ACC112 (cell line): ENCODE measurements around the gene BRSK2.

Experiments
- H2AFZ ChIP-seq: fragments of 200-600 bp; sonication (generic); one replicate; pipeline ENCODE4 v1.6.0; 2017; ENCODE audit warnings: antibody characterized with exemption, low read length; ENCODE audit not compliant: unreplicated experiment
- H3K27ac ChIP-seq: fragments of 200-600 bp; sonication (generic); 2 replicates; pipeline ENCODE4 v1.5.1; 2014; ENCODE audit warnings: low read depth, mild to moderate bottlenecking, antibody characterized with exemption, low read length, moderate library complexity
- H3K27me3 ChIP-seq: fragments of 200-600 bp; sonication (generic); 2 replicates; pipeline ENCODE4 v1.6.1; 2014; ENCODE audit warnings: mild to moderate bottlenecking, antibody characterized with exemption, low read length, moderate library complexity, mixed read lengths; ENCODE audit not compliant: insufficient read depth
- H3K36me3 ChIP-seq: fragments of 200-600 bp; sonication (generic); 2 replicates; pipeline ENCODE4 v1.6.1; 2016; ENCODE audit warnings: mild to moderate bottlenecking, antibody characterized with exemption, low read length, moderate library complexity, mixed read lengths; ENCODE audit not compliant: insufficient read depth
- H3K4me1 ChIP-seq: fragments of 200-600 bp; sonication (generic); one replicate; pipeline ENCODE4 v1.6.1; 2016; ENCODE audit warnings: low read length, mixed read lengths; ENCODE audit not compliant: insufficient read depth, unreplicated experiment, control insufficient read depth
- H3K4me3 ChIP-seq: fragments of 200-600 bp; sonication (generic); 2 replicates; pipeline ENCODE4 v1.5.1; 2014; ENCODE audit warnings: mild to moderate bottlenecking, low read depth, low read length
- H3K79me2 ChIP-seq: fragments of 200-600 bp; sonication (generic); one replicate; pipeline ENCODE4 v1.6.0; 2016; ENCODE audit warnings: low read length; ENCODE audit not compliant: control insufficient read depth, unreplicated experiment, insufficient read depth

The BRSK2 gene

GRCh38 chr11:1440066-1440465 is 50.3 kb downstream of the BRSK2 start:
- no peak overlapping the region for H3K27ac ChIP-seq
- H3K79me2 ChIP-seq = no peaks in the 10 kb centered on the region
- no peaks in the 10 kb centered on the region for H3K27me3 ChIP-seq
- H2AFZ ChIP-seq = no peak overlapping the region
- no peaks in the 10 kb centered on the region for H3K36me3 ChIP-seq
- H3K4me3 ChIP-seq = no peak overlapping the region
- no peaks in the 10 kb centered on the region for H3K4me1 ChIP-seq

DNA sequence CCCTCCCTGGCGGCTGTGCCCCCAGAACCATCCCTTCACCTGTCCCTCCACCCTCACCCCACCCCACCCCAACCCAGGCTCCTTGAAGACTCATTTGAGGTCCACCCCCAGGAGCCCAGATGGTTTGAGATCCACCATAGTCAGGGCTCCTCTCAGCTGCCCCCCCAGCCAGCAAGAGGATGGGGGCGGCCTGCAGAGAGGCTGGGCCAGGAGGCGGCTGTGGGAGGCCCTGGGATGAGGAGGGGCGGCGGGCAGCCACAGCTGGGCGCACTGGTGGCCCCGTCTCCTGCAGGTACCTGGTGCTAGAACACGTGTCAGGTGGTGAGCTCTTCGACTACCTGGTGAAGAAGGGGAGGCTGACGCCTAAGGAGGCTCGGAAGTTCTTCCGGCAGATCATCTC is 50.8 kb downstream of the BRSK2 start:
- H3K4me1 ChIP-seq = no peaks in the 10 kb centered on the region
- H2AFZ ChIP-seq = no peak overlapping the region
- no peak overlapping the region for H3K4me3 ChIP-seq
- no peaks in the 10 kb centered on the region for H3K36me3 ChIP-seq
- no peak overlapping the region for H3K27ac ChIP-seq
- no peaks in the 10 kb centered on the region for H3K27me3 ChIP-seq
- H3K79me2 ChIP-seq = no peaks in the 10 kb centered on the region

GRCh38 chr11:1442163-1442562 is 52.4 kb downstream of the BRSK2 start:
- no peaks in the 10 kb centered on the region for H3K4me1 ChIP-seq

DNA sequence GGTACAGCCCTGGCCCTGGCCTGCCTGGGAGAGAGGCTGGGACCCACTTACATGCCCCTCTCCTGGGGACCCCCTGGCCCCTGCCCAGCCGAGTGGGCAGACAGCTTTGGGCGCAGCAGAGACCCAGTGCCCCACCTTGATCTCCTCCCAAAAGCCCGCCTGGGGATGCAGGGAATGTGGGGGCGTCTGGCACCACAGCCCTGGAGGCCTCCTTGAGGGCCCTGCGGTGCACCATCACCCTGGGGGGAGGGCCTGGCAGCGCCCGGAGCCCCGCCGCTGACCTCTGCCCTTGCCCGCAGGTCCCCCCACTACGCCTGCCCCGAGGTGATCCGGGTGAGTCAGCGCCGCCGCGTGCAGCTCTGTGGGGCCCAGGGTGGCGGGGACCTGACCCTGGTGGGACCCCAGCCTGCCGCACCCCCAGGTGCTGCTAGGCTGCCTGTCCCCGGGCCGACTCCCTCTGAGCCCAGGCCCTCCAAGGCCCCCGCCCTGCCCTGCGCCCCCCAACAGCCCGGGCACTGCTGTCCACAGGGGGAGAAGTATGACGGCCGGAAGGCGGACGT is 53.2 kb downstream of the BRSK2 start:
- H3K4me3 ChIP-seq = no peak overlapping the region
- H3K27me3 ChIP-seq = no peaks in the 10 kb centered on the region
- no peaks in the 10 kb centered on the region for H3K79me2 ChIP-seq
- H3K4me1 ChIP-seq = no peaks in the 10 kb centered on the region
- no peak overlapping the region for H3K27ac ChIP-seq
- H3K36me3 ChIP-seq = no peaks in the 10 kb centered on the region
- H2AFZ ChIP-seq = no peak overlapping the region

More at GRCh38 chr11:1442163-1442562, 52.4 kb downstream of the BRSK2 start:
- no peak overlapping the region for H3K27ac ChIP-seq
- no peak overlapping the region for H2AFZ ChIP-seq
- H3K4me3 ChIP-seq = no peak overlapping the region
- no peaks in the 10 kb centered on the region for H3K36me3 ChIP-seq
- no peaks in the 10 kb centered on the region for H3K27me3 ChIP-seq
- H3K79me2 ChIP-seq = no peaks in the 10 kb centered on the region

- H3K27ac ChIP-seq = no peak overlapping the region
Measured at GRCh38 chr11:1443737-1444136, 54.0 kb downstream of the BRSK2 start.

DNA sequence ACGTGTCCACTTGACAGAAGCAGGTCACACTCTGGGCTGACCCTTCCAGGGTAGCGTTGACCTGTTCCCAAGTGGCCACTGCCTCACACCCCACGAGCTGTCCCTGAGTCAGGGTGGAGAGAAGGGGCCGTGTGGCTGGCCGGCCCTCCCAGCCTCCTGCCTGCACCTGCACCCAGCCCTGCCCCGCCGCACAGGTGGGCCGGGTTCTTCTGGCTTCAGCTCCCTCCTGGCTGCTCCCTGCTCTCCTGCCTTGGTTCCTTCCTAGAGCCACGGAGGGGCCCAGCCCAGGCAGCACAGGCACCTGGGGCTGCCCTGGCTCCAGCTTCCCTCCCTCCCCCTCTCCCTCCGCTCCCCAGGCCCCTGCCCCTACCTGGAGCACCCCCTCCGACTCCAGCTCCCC is 54.6 kb downstream of the BRSK2 start:
- H3K4me1 ChIP-seq = no peaks in the 10 kb centered on the region
- H2AFZ ChIP-seq = no peak overlapping the region
- H3K4me3 ChIP-seq = no peak overlapping the region
- H3K79me2 ChIP-seq = no peaks in the 10 kb centered on the region
- H3K36me3 ChIP-seq = no peaks in the 10 kb centered on the region
- H3K27me3 ChIP-seq = no peaks in the 10 kb centered on the region
- H3K27ac ChIP-seq = no peak overlapping the region

More at GRCh38 chr11:1443737-1444136, 54.0 kb downstream of the BRSK2 start:
- Histone ChIP-seq H3K4me3 (no peak overlapping the region), H3K79me2 (no peaks in the 10 kb centered on the region), H3K4me1 (no peaks in the 10 kb centered on the region), H2AFZ (no peak overlapping the region), H3K27me3 (no peaks in the 10 kb centered on the region), H3K36me3 (no peaks in the 10 kb centered on the region)

- Histone ChIP-seq H3K4me1 (no peaks in the 10 kb centered on the region), H3K4me3 (no peak overlapping the region), H2AFZ (no peak overlapping the region), H3K79me2 (no peaks in the 10 kb centered on the region), H3K27ac (no peak overlapping the region), H3K36me3 (no peaks in the 10 kb centered on the region), H3K27me3 (no peaks in the 10 kb centered on the region)
Measured at GRCh38 chr11:1444823-1445422, 55.2 kb downstream of the BRSK2 start.

- Histone ChIP-seq H3K79me2 (no peaks in the 10 kb centered on the region), H3K4me3 (no peak overlapping the region), H3K36me3 (no peaks in the 10 kb centered on the region), H3K27ac (no peak overlapping the region), H3K27me3 (no peaks in the 10 kb centered on the region), H2AFZ (no peak overlapping the region), H3K4me1 (no peaks in the 10 kb centered on the region)
Measured at GRCh38 chr11:1445741-1446445, 56.2 kb downstream of the BRSK2 start.

DNA sequence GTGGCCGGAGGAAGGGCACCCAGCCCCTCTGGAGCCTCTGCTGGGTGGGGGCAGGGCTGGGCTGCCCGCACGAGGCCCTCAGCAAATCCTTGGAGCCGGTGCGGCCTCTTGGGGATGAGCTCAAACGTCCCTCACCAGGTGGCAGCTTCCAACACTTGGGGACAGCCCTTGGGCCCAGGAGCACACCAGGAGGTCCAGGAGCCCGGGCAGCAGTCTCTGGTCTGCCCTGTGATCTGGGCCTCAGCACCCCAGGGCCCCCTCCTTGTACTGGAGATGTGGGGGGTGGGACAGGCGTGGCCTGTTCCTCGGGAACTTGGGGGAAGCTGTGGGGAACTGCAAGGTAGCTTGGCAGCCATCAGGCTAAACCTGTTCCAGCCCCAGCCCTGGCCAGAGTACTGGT is 56.9 kb downstream of the BRSK2 start:
- Histone ChIP-seq H3K27ac (no peak overlapping the region), H3K4me3 (no peak overlapping the region), H3K79me2 (no peaks in the 10 kb centered on the region), H3K36me3 (no peaks in the 10 kb centered on the region), H3K4me1 (no peaks in the 10 kb centered on the region), H2AFZ (no peak overlapping the region), H3K27me3 (no peaks in the 10 kb centered on the region)

DNA sequence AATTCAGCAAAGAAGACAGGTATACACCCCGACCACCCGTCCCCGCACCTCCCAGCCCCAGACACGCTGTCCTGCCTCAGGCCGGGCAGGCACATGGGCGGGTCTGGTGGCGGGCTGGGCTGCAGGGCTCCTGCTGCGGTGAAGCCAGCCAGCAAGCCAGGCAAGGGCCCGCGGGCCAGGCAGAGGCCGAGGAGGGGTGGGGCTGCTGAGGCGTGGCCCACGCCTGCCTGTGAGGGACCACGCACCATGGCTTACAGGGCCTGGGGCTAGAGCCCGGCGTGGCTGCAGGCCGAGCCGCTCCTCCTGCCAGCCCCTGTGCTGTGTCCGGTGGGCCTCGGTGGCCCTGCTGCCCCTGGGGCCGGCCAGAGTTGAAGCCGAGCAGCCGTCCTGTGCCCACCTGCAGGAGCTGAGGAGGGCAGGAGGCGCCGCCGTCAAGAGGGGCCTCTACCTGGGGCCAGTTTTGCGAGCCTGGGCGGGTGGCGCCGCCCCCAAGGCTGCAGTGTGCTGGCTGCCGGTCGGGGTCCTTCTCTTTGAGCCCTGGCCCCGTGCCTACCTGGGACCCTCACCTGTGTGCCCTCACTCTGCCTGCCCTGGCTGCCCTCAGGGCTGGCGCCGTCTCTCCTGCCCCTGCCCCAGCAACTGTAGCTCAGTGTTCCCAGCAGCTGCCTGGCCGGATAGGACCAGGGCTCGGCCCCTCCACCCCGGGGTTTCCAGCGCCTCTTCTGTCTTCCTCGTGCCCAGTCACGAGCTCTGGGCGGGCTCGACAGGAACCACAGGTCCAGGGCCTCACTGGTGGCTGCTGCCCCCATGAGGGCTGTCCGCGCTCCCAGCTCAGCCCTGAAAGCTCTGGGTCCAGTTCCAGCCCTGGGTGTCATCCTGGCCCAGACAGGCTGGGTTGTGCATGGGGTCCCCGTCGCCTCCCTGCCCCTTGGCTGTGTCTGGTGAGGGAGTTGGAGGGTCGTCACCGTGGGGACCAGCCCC is 58.4 kb downstream of the BRSK2 start:
- no peaks in the 10 kb centered on the region for H3K79me2 ChIP-seq
- H3K27me3 ChIP-seq = no peaks in the 10 kb centered on the region
- H3K27ac ChIP-seq = no peak overlapping the region
- H3K36me3 ChIP-seq = no peaks in the 10 kb centered on the region
- H3K4me1 ChIP-seq = no peaks in the 10 kb centered on the region
- H3K4me3 ChIP-seq = no peak overlapping the region
- H2AFZ ChIP-seq = no peak overlapping the region
